HG03439 (cell line): ENCODE data around the gene CREB3L1.

Experiments
- ATAC-seq: cut with Tn5 transposase; IDR thresholded peaks from one replicate; pipeline ENCODE4 v1.9.1; 2021; ENCODE audit warnings: mild to moderate bottlenecking, moderate library complexity; ENCODE audit not compliant: unreplicated experiment

Gene CREB3L1

GRCh38 chr11:46272816-46273427 is 4.5 kb upstream of the CREB3L1 start:
- no peak for ATAC-seq

- no peak for ATAC-seq
These were observed 3.8 kb upstream of the CREB3L1 start for GRCh38 chr11:46273511-46274205.

GRCh38 chr11:46275964-46276641 is 1.4 kb upstream of the CREB3L1 start:
- ATAC-seq, result no peak

- ATAC-seq, result no peak
These were observed 195 bp upstream of the CREB3L1 start for GRCh38 chr11:46277313-46277621.

GRCh38 chr11:46278387-46279125 is 1.1 kb downstream of the CREB3L1 start:
- ATAC-seq, result no peak

GRCh38 chr11:46279126-46280099 is 2.0 kb downstream of the CREB3L1 start:
- no peak for ATAC-seq

- ATAC-seq, result no peak
These were observed 3.2 kb downstream of the CREB3L1 start for GRCh38 chr11:46280706-46281105.

- no peak for ATAC-seq
These were observed 3.9 kb downstream of the CREB3L1 start for GRCh38 chr11:46281371-46281831.

- ATAC-seq, result no peak
These were observed 7.7 kb downstream of the CREB3L1 start for GRCh38 chr11:46285173-46285572.

- ATAC-seq, result no peak
These were observed 8.2 kb downstream of the CREB3L1 start for GRCh38 chr11:46285594-46286033.

- no peak for ATAC-seq
These were observed 9.3 kb downstream of the CREB3L1 start for GRCh38 chr11:46286789-46287188.

GRCh38 chr11:46288451-46288850 is 11.0 kb downstream of the CREB3L1 start:
- ATAC-seq, result no peak

GRCh38 chr11:46290011-46290410 is 12.5 kb downstream of the CREB3L1 start:
- no peak for ATAC-seq

- ATAC-seq, result no peak
These were observed 13.3 kb downstream of the CREB3L1 start for GRCh38 chr11:46290598-46291309.

- ATAC-seq, result no peak
These were observed 14.1 kb downstream of the CREB3L1 start for GRCh38 chr11:46291441-46292150.

GRCh38 chr11:46293066-46293465 is 15.6 kb downstream of the CREB3L1 start:
- ATAC-seq, result no peak

GRCh38 chr11:46293641-46294103 is 16.2 kb downstream of the CREB3L1 start:
- ATAC-seq, result no peak

- ATAC-seq, result no peak
These were observed 17.2 kb downstream of the CREB3L1 start for GRCh38 chr11:46294365-46295309.
